Measurements from ENCODE around the gene PSMD1.

GRCh38 chr2:231047923-231048915 lies 8.4 kb upstream of the PSMD1 start:
- TF ChIP-seq CTCF (IDR thresholded peaks at IDR 0.05; ENCODE audit: low read depth, low read length, poor library complexity, severe bottlenecking) (no peak), EZH2phosphoT487 (IDR thresholded peaks at IDR 0.05; ENCODE audit: borderline replicate concordance, low read length) (no peak)
